Right renal cortex interstitium (tissue), 3 donors: Measurements from ENCODE around the gene XIAP. TPM values are rescaled to one million over a fixed set of nuclear protein-coding genes. Genes with fewer than 3 reads are reported as not detected.
"Not testable (repeated sequence)": the region's sequence is repeated elsewhere in the genome, so short reads cannot be mapped to it uniquely, and the experiment has no call there.

Source experiments
- DNase-seq, 3 donors: peaks; one replicate each; pipeline ENCODE4 v3.0.0-alpha.2; 2013; ENCODE audit warnings: low read depth in 3 of 3, low spot score in 2 of 3
- polyA plus RNA-seq, 3 donors: library from polyadenylated mRNA; unstranded; fragments of 120-200 nt; gene quantifications; one replicate each; pipeline ENCODE4 v1.2.1, GENCODE V29; 2013; ENCODE audit not compliant: insufficient read length in 3 of 3

XIAP gene
- polyA plus RNA-seq, 3 donors, result 39.9 to 41.9 (median 40.2) TPM

- no peak for DNase-seq
These were observed 14.1 kb downstream of the XIAP start for GRCh38 chrX:123873956-123874355.

GRCh38 chrX:123876177-123876576 is 16.3 kb downstream of the XIAP start:
- no peak for DNase-seq

- no peak for DNase-seq
These were observed 17.0 kb downstream of the XIAP start for GRCh38 chrX:123876844-123877243.

- DNase-seq, result no peak
These were observed 18.4 kb downstream of the XIAP start for GRCh38 chrX:123878252-123878721.

- DNase-seq, result no peak
These were observed 21.5 kb downstream of the XIAP start for GRCh38 chrX:123881330-123881729.

GRCh38 chrX:123882391-123882790 is 22.5 kb downstream of the XIAP start:
- DNase-seq, result no peak

GRCh38 chrX:123884809-123885408 is 25.1 kb downstream of the XIAP start:
- DNase-seq, result peak in 1 of 3 donors; percentile 7

- no peak for DNase-seq
These were observed 39.8 kb downstream of the XIAP start for GRCh38 chrX:123899701-123900100.

- not testable (repeated sequence) for DNase-seq
These were observed 43.4 kb downstream of the XIAP start for GRCh38 chrX:123903261-123903660.

- DNase-seq, result no peak
These were observed 45.5 kb downstream of the XIAP start for GRCh38 chrX:123905332-123905731.

GRCh38 chrX:123906557-123907316 is 46.9 kb downstream of the XIAP start:
- no peak for DNase-seq

- DNase-seq, result no peak
These were observed 49.7 kb downstream of the XIAP start for GRCh38 chrX:123909523-123909922.

GRCh38 chrX:123917069-123917468 is 57.2 kb downstream of the XIAP start:
- DNase-seq, result no peak

- DNase-seq, result no peak
These were observed 58.4 kb downstream of the XIAP start for GRCh38 chrX:123918106-123918721.

- DNase-seq, result no peak
These were observed 60.4 kb downstream of the XIAP start for GRCh38 chrX:123920105-123920785.

- no peak for DNase-seq
These were observed 63.4 kb downstream of the XIAP start for GRCh38 chrX:123923211-123923610.

GRCh38 chrX:123924186-123924585 is 64.3 kb downstream of the XIAP start:
- peak in 1 of 3 donors; percentile 19 for DNase-seq

GRCh38 chrX:123927845-123928244 is 68.0 kb downstream of the XIAP start:
- DNase-seq, result no peak

- not testable (repeated sequence) for DNase-seq
These were observed 72.2 kb downstream of the XIAP start for GRCh38 chrX:123932055-123932454.

- DNase-seq, result no peak
These were observed 83.2 kb downstream of the XIAP start for GRCh38 chrX:123943074-123943473.

- no peak for DNase-seq
These were observed 83.6 kb downstream of the XIAP start for GRCh38 chrX:123943488-123943887.
